OCI-LY3 (cell line): ENCODE measurements around the gene PYDC2.

ENCODE experiments used
- H2AFZ ChIP-seq: fragments of 200-600, 300-600 bp; shearing (Covaris generic); 2 replicates; pipeline ENCODE4 v1.6.0; 2014; ENCODE audit warnings: antibody characterized with exemption, low read depth, low read length
- H3K27ac ChIP-seq: fragments of 200-600, 300-600 bp; sonication (generic); 2 replicates; pipeline ENCODE4 v1.5.1; 2014; ENCODE audit warnings: mild to moderate bottlenecking, low read length, moderate library complexity, mixed read lengths
- H3K27me3 ChIP-seq: fragments of 200-600, 300-600 bp; sonication (generic); 2 replicates; pipeline ENCODE4 v1.6.1; 2014; ENCODE audit warnings: low read depth, low read length, mixed read lengths
- H3K36me3 ChIP-seq: fragments of 200-600, 300-600 bp; sonication (generic); replicated peaks from 2 replicates; pipeline ENCODE3; 2014; ENCODE audit warnings: low read depth, low read length, mixed read lengths
- H3K4me1 ChIP-seq: fragments of 300-600, 200-600 bp; sonication (generic); 2 replicates; pipeline ENCODE4 v1.6.1; 2014; ENCODE audit warnings: low read length, mixed read lengths
- H3K4me2 ChIP-seq: fragments of 200-600, 300-600 bp; sonication (generic); 2 replicates; pipeline ENCODE4 v1.6.1; 2014; ENCODE audit warnings: low read length, mixed read lengths
- H3K4me3 ChIP-seq: fragments of 300-600, 200-600 bp; sonication (generic); 2 replicates; pipeline ENCODE4 v1.5.1; 2014; ENCODE audit warnings: antibody characterized with exemption, mild to moderate bottlenecking, low read length, moderate library complexity
- H3K79me2 ChIP-seq: fragments of 300-600, 200-600 bp; shearing (Covaris generic); 2 replicates; pipeline ENCODE4 v1.6.1; 2014; ENCODE audit warnings: mild to moderate bottlenecking, low read length, mixed read lengths
- H3K9ac ChIP-seq: fragments of 300-600, 200-600 bp; shearing (Covaris generic); 2 replicates; pipeline ENCODE4 v1.6.0; 2014; ENCODE audit warnings: mild to moderate bottlenecking, low read length, moderate library complexity
- H3K9me3 ChIP-seq: fragments of 200-600, 300-600 bp; shearing (Covaris generic); 2 replicates; pipeline ENCODE4 v1.6.1; 2014; ENCODE audit warnings: low read length, mixed read lengths; ENCODE audit not compliant: insufficient read depth
- H4K20me1 ChIP-seq: fragments of 200-600, 300-600 bp; sonication (generic); 2 replicates; pipeline ENCODE4 v1.6.1; 2016; ENCODE audit warnings: low read length, mixed read lengths; ENCODE audit not compliant: insufficient read depth
- EZH2phosphoT487 ChIP-seq: fragments of 200-600 bp; shearing (Covaris generic); IDR thresholded peaks from 2 replicates; pipeline ENCODE4 v1.6.1; 2018; ENCODE audit warnings: antibody characterized with exemption, mixed run types, low read depth
- TF ChIP-seq, protein P1 (sequence below): fragments of 200-600, 300-600 bp; sonication (generic); IDR thresholded peaks from 2 replicates; pipeline ENCODE4 v1.5.1; 2014; ENCODE audit warnings: antibody characterized with exemption, low read length, low read depth

Gene PYDC2

DNA sequence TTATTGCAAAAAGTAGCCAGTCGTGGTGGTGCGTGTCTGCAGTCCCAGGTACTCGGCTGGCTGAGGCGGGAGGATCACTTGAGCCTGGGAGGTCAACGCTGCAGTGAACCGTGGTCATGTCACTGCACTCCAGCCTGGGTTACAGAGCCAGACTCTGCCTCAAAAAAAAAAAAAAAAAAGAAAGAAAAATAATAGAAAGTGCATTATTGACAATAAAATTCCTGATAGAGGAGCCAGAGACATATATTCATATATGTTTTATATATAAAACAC is 43.6 kb upstream of the PYDC2 start:
- no peak overlapping the region for H3K9ac ChIP-seq
- H3K4me2 ChIP-seq: no peak overlapping the region
- no peak overlapping the region for H3K27ac ChIP-seq
- no peaks in the 10 kb centered on the region for H3K36me3 ChIP-seq
- TF ChIP-seq, protein P1, sequence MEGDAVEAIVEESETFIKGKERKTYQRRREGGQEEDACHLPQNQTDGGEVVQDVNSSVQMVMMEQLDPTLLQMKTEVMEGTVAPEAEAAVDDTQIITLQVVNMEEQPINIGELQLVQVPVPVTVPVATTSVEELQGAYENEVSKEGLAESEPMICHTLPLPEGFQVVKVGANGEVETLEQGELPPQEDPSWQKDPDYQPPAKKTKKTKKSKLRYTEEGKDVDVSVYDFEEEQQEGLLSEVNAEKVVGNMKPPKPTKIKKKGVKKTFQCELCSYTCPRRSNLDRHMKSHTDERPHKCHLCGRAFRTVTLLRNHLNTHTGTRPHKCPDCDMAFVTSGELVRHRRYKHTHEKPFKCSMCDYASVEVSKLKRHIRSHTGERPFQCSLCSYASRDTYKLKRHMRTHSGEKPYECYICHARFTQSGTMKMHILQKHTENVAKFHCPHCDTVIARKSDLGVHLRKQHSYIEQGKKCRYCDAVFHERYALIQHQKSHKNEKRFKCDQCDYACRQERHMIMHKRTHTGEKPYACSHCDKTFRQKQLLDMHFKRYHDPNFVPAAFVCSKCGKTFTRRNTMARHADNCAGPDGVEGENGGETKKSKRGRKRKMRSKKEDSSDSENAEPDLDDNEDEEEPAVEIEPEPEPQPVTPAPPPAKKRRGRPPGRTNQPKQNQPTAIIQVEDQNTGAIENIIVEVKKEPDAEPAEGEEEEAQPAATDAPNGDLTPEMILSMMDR: no peak
- no peak for TF ChIP-seq EZH2phosphoT487
- H3K79me2 ChIP-seq: no peaks in the 10 kb centered on the region
- H3K9me3 ChIP-seq: no peaks in the 10 kb centered on the region
- H3K27me3 ChIP-seq: no peaks in the 10 kb centered on the region
- H3K4me3 ChIP-seq: no peak overlapping the region
- no peak overlapping the region for H2AFZ ChIP-seq
- peaks cover 14% of the 10 kb centered on the region for H3K4me1 ChIP-seq
- no peaks in the 10 kb centered on the region for H4K20me1 ChIP-seq

DNA sequence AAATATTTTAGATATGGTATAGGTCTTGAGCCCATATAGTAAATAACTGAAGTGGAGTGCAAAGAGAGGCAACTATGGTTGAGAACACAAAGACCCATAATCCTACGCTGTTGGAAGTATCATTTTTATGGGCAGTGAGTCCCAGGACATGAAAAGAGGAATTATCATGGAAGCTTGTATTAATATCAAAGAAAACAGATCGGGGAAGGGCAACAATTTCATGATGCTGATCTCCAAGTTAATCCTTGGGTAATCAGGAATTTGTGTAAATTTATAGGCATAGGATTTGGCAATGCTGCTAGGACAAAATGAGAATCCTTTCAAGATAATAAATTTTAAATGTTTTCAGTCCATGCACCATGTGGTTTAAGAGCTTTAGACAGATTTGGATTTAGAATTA is 40.2 kb upstream of the PYDC2 start:
- no peaks in the 10 kb centered on the region for H3K79me2 ChIP-seq
- no peaks in the 10 kb centered on the region for H3K9me3 ChIP-seq
- no peak overlapping the region for H3K27ac ChIP-seq
- no peaks in the 10 kb centered on the region for H3K27me3 ChIP-seq
- H3K36me3 ChIP-seq: no peaks in the 10 kb centered on the region
- H3K4me2 ChIP-seq: no peak overlapping the region
- no peaks in the 10 kb centered on the region for H4K20me1 ChIP-seq
- no peak overlapping the region for H2AFZ ChIP-seq
- no peak overlapping the region for H3K4me3 ChIP-seq
- TF ChIP-seq, protein P1: no peak
- TF ChIP-seq EZH2phosphoT487: no peak
- H3K4me1 ChIP-seq: peaks cover 8% of the 10 kb centered on the region
- H3K9ac ChIP-seq: no peak overlapping the region

DNA sequence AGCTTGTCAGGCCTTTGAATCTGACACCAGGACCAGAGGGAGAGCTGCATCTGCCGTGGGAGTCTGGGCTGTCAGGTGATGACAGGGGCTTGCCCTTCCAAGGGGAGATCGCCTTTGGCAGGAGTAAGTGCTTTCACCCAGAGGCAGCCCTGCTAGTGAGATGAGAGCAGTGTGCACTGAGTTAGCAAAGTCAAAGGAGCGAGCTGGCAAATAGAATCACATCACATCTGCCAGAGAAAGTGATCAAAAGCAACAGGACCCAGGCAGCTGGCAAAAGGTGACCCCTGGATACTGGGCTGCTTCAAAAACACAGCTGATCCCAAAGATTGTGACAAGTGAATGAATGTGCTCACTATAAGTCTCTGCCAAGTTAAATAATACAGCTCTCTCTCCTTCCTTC is 36.1 kb upstream of the PYDC2 start:
- Histone ChIP-seq H3K27ac (no peak overlapping the region), H4K20me1 (no peaks in the 10 kb centered on the region), H3K4me1 (no peaks in the 10 kb centered on the region), H3K4me3 (no peak overlapping the region), H3K79me2 (no peaks in the 10 kb centered on the region), H3K36me3 (no peaks in the 10 kb centered on the region), H2AFZ (no peak overlapping the region), H3K27me3 (no peaks in the 10 kb centered on the region), H3K9ac (no peak overlapping the region), H3K9me3 (no peaks in the 10 kb centered on the region), H3K4me2 (no peak overlapping the region)
- TF ChIP-seq, protein P1: no peak
- TF ChIP-seq EZH2phosphoT487: no peak

DNA sequence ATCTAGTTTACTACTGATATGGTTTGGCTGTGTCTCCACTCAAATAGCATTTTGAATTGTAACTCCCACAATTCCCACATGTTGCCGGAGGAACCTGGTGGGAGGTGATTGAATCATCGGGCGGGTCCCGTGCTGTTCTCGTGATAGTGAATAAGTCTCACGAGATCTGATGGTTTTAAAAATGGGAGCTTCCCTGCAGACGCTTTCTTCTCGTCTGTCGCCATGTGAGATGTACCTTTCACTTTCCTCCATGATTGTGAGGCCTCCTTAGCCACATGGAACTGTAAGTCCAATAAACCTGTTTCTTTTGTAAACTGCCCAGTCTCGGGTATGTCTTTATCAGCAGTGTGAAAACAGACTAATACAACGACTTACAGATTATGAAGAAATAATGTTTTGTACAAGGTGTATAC is 35.6 kb upstream of the PYDC2 start:
- no peak overlapping the region for H3K4me3 ChIP-seq

More for the DNA sequence above, 35.6 kb upstream of the PYDC2 start:
- H3K79me2 ChIP-seq: no peaks in the 10 kb centered on the region
- no peak overlapping the region for H3K9ac ChIP-seq
- no peaks in the 10 kb centered on the region for H3K9me3 ChIP-seq
- H4K20me1 ChIP-seq: no peaks in the 10 kb centered on the region
- H3K4me1 ChIP-seq: no peaks in the 10 kb centered on the region
- no peak overlapping the region for H2AFZ ChIP-seq
- TF ChIP-seq, protein P1: no peak
- no peak for TF ChIP-seq EZH2phosphoT487
- H3K27me3 ChIP-seq: no peaks in the 10 kb centered on the region
- H3K4me2 ChIP-seq: no peak overlapping the region
- H3K36me3 ChIP-seq: no peaks in the 10 kb centered on the region
- no peak overlapping the region for H3K27ac ChIP-seq
